ENCODE results near the gene CD36. TPM values are rescaled to one million over a fixed set of nuclear protein-coding genes. Genes with fewer than 3 reads are reported as not detected.

The CD36 gene
- total RNA-seq, 4 donors from 2014 or later, result 122 to 261 (median 180) TPM

DNA sequence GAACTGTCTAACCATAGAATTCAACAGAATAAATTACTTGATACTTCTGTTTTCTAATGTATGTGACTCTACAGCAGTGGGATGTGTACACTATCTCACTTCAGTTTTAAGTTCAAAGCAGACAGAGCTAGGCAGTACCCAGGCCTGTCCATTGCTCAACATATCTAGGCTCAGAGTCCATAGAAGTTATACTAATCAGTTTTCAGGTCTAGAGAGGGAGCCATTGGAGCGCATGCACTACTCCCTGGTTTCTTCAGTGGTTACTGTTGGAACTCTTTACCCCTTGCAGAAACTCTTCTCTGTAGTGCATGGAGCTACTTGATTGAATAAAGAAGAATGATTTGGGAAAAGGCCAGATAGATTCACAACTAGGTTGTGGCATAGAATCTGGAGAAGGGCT lies 4.4 kb downstream of the CD36 start:
- no peak overlapping the region for H3K4me3 ChIP-seq
- no peak overlapping the region for H3K27ac ChIP-seq
- DNase-seq (ENCODE audit: low spot score in 2 of 2), result no peak
- peaks cover 0 to 6% (median 0%) of the 10 kb centered on the region in 4 donors for H3K9me3 ChIP-seq
- no peaks in the 10 kb centered on the region for H3K36me3 ChIP-seq
- TF ChIP-seq, protein P1, sequence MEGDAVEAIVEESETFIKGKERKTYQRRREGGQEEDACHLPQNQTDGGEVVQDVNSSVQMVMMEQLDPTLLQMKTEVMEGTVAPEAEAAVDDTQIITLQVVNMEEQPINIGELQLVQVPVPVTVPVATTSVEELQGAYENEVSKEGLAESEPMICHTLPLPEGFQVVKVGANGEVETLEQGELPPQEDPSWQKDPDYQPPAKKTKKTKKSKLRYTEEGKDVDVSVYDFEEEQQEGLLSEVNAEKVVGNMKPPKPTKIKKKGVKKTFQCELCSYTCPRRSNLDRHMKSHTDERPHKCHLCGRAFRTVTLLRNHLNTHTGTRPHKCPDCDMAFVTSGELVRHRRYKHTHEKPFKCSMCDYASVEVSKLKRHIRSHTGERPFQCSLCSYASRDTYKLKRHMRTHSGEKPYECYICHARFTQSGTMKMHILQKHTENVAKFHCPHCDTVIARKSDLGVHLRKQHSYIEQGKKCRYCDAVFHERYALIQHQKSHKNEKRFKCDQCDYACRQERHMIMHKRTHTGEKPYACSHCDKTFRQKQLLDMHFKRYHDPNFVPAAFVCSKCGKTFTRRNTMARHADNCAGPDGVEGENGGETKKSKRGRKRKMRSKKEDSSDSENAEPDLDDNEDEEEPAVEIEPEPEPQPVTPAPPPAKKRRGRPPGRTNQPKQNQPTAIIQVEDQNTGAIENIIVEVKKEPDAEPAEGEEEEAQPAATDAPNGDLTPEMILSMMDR (IDR thresholded peaks at IDR 0.05), result no peak
- TF ChIP-seq POLR2A (IDR thresholded peaks at IDR 0.05), result no peak
- no peak for TF ChIP-seq EP300 (IDR thresholded peaks at IDR 0.05)
- 90 to 100% methylated on average over 1 of the region's 1 CpG for WGBS, 2 donors
- H3K4me1 ChIP-seq, result peaks cover 0 to 8% (median 3%) of the 10 kb centered on the region in 4 donors
- no peaks in the 10 kb centered on the region for H3K27me3 ChIP-seq

DNA sequence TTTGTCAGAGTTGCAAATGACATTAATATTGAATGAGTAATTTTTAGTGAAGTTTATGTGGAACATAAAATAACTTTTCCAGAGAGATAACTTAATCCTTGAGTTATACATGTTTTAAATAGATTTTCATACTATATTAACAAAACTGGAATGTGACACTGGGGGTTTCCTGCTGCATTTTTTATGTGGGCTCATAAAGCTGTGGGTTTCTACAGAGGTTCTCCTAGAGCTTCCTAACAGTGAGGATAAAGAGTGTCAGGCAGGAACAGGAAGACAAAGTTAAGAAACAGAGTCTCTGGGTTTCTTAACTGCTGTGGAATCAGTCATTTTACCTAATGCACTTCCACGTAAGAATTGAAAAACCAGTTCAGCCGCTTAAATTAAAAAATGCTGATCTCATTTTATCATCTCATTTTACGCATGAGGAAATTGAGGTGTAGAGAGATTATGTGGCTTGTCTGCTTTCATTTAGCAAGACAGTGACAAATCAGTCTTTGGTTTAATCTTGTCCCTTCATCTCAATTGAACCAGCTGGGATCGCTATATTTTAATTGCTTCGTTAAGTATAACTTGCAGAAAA lies 5.0 kb downstream of the CD36 start:
- 85 to 87% methylated on average over 5 of the region's 5 CpGs for WGBS, 2 donors
- Histone ChIP-seq H3K4me1 (peaks cover 0 to 3% (median 0%) of the 10 kb centered on the region in 4 donors), H3K9me3 (peaks cover 0 to 6% (median 0%) of the 10 kb centered on the region in 4 donors), H3K36me3 (no peaks in the 10 kb centered on the region), H3K27ac (no peak overlapping the region), H3K27me3 (no peaks in the 10 kb centered on the region), H3K4me3 (no peak overlapping the region)
- no peak for DNase-seq (ENCODE audit: low spot score in 2 of 2)
- TF ChIP-seq, protein P1 (IDR thresholded peaks at IDR 0.05), result no peak
- no peak for TF ChIP-seq EP300 (IDR thresholded peaks at IDR 0.05)

DNA sequence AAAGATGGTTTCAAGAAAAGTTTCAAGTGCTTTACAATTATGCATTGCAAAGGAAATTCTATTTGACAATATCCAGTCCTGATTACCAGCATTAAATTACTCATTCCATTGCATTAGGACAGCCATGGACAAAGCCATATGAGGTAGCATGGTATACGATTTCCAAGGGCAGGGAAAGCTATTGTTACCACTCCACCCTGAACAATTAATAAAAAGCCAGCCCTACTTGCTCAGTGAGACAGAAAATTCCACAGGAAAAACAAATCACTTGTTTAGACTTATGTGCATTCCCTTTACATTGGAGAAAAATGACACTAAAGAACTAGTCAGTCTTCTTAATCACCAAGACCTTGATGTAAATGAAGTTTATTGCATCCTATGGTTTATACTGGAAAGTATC lies 5.6 kb downstream of the CD36 start:
- Histone ChIP-seq H3K27me3 (no peaks in the 10 kb centered on the region), H3K9me3 (peaks cover 0 to 6% (median 0%) of the 10 kb centered on the region in 4 donors), H3K4me3 (no peak overlapping the region), H3K4me1 (no peaks in the 10 kb centered on the region), H3K27ac (no peak overlapping the region), H3K36me3 (no peaks in the 10 kb centered on the region)
- 72 to 75% methylated on average over 1 of the region's 1 CpG for WGBS, 2 donors
- TF ChIP-seq POLR2A (IDR thresholded peaks at IDR 0.05) (no peak), EP300 (IDR thresholded peaks at IDR 0.05) (no peak)
- TF ChIP-seq, protein P1 (IDR thresholded peaks at IDR 0.05), result no peak
- no peak for DNase-seq (ENCODE audit: low spot score in 2 of 2)

DNA sequence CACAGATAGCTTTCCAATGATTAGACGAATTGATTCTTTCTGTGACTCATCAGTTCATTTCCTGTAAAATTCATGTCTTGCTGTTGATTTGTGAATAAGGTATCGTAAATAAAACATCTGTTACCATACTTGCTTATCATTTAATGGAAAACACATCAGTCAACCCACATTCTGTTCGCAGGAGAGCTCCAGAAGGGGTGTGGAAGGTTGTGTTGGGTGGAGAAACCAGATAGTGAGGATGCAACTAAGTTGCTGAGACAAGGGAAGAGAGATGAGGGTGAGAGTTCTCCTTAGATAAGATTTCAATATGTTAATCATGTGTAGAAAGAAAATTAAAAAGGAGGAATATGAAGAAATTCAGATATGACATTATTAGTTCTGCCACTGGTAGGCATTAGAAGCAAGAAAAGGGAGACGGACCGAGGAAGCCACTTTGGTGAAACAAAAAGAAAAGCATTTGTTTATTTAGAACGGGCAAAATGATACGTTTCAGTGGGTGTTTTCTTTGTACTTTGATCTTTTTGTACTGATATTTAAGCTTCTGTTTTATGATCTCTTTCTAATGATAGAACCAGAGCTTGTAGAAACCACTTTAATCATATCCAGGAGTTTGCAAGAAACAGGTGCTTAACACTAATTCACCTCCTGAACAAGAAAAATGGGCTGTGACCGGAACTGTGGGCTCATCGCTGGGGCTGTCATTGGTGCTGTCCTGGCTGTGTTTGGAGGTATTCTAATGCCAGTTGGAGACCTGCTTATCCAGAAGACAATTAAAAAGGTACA lies 7.8 kb downstream of the CD36 start:
- TF ChIP-seq POLR2A (IDR thresholded peaks at IDR 0.05) (no peak), EP300 (IDR thresholded peaks at IDR 0.05) (no peak)
- TF ChIP-seq, protein P1 (IDR thresholded peaks at IDR 0.05), result no peak
- Histone ChIP-seq H3K4me3 (no peak overlapping the region), H3K27me3 (no peaks in the 10 kb centered on the region), H3K27ac (no peak overlapping the region), H3K9me3 (no peaks in the 10 kb centered on the region), H3K4me1 (no peaks in the 10 kb centered on the region), H3K36me3 (no peaks in the 10 kb centered on the region)
- DNase-seq (ENCODE audit: low spot score in 2 of 2), result no peak
- WGBS, 2 donors, result 81 to 82% methylated on average over 9 of the region's 9 CpGs

DNA sequence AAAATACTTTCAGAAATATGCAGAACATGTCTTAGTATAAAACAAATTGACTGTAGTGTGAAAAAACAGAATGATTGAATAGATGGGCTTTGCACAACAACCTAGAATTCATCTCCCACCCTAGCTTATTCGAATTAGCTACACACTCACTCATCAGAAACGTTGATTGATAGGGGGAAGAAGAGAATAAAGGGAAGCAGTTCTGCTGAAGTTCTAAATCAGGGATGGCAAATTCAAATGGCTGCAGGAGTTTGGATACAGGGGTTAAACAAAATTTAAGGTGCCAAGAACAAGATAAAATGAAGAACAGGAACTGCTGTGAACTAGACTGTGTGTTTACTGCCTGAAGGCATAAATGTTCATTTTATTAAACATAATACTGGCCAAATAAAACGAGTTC lies 9.0 kb downstream of the CD36 start:
- Histone ChIP-seq H3K36me3 (no peaks in the 10 kb centered on the region), H3K27ac (no peak overlapping the region), H3K4me3 (no peak overlapping the region), H3K27me3 (no peaks in the 10 kb centered on the region), H3K4me1 (no peaks in the 10 kb centered on the region), H3K9me3 (no peaks in the 10 kb centered on the region)
- 62 to 66% methylated on average over 3 of the region's 3 CpGs for WGBS, 2 donors
- DNase-seq (ENCODE audit: low spot score in 2 of 2), result no peak
- no peak for TF ChIP-seq EP300 (IDR thresholded peaks at IDR 0.05)
- no peak for TF ChIP-seq POLR2A (IDR thresholded peaks at IDR 0.05)
- TF ChIP-seq, protein P1 (IDR thresholded peaks at IDR 0.05), result no peak
